Astrocyte (in vitro differentiated cells and primary cell): Measurements from ENCODE around the gene COL9A2. TPM values are rescaled to one million over a fixed set of nuclear protein-coding genes. Genes with fewer than 3 reads are reported as not detected.

Experiments
- DNase-seq: peaks from one replicate; pipeline ENCODE4 v3.0.0-alpha.2; 2010; ENCODE audit warnings: low read depth
- FAIRE-seq: peaks from 2 replicates; lab custom pipeline; 2011; peaks lifted over from hg19 to GRCh38; lab: Jason Lieb, UNC
- H2AFZ ChIP-seq: 2 replicates; pipeline ENCODE4 v1.6.0; 2012; ENCODE audit warnings: low read depth, low read length, inconsistent platforms
- H3K27ac ChIP-seq: 2 replicates; pipeline ENCODE4 v1.5.1; 2011; ENCODE audit warnings: low read depth, low read length, inconsistent platforms
- H3K27me3 ChIP-seq: 2 replicates; pipeline ENCODE4 v1.6.0; 2011; ENCODE audit warnings: low read length, inconsistent platforms; ENCODE audit not compliant: insufficient read depth
- H3K36me3 ChIP-seq: 2 replicates; pipeline ENCODE4 v1.5.1; 2011; ENCODE audit warnings: low read length, inconsistent platforms; ENCODE audit not compliant: insufficient read depth
- H3K4me1 ChIP-seq: 2 replicates; pipeline ENCODE4 v1.5.1; 2011; ENCODE audit warnings: low read length, inconsistent platforms; ENCODE audit not compliant: insufficient read depth
- H3K4me2 ChIP-seq: 2 replicates; pipeline ENCODE4 v1.6.0; 2012; ENCODE audit warnings: low read length, inconsistent platforms
- H3K4me3 ChIP-seq: 2 replicates; pipeline ENCODE4 v1.5.1; 2011; ENCODE audit warnings: low read depth, mild to moderate bottlenecking, low read length, inconsistent platforms; ENCODE audit not compliant: insufficient read depth
- H3K79me2 ChIP-seq: 2 replicates; pipeline ENCODE4 v1.6.0; 2012; ENCODE audit warnings: mild to moderate bottlenecking, low read length, inconsistent platforms; ENCODE audit not compliant: insufficient read depth
- H3K9ac ChIP-seq: 2 replicates; pipeline ENCODE4 v1.6.0; 2012; ENCODE audit warnings: mild to moderate bottlenecking, low read length, inconsistent platforms
- H3K9me3 ChIP-seq: 2 replicates; pipeline ENCODE4 v1.5.1; 2012; ENCODE audit warnings: low read depth, mild to moderate bottlenecking, low read length, inconsistent platforms; ENCODE audit not compliant: insufficient read depth
- H4K20me1 ChIP-seq: 2 replicates; pipeline ENCODE4 v1.6.0; 2012; ENCODE audit warnings: low read length, inconsistent platforms; ENCODE audit not compliant: insufficient read depth
- H3K27ac Mint-ChIP-seq: one replicate; pipeline ENCODE4 v1.8.0; 2021; ENCODE audit warnings: mild to moderate bottlenecking, mixed read lengths; ENCODE audit not compliant: unreplicated experiment
- H3K27me3 Mint-ChIP-seq: one replicate; pipeline ENCODE4 v1.8.0; 2021; ENCODE audit warnings: low read depth, mixed read lengths; ENCODE audit not compliant: unreplicated experiment
- H3K36me3 Mint-ChIP-seq: one replicate; pipeline ENCODE4 v1.8.0; 2021; ENCODE audit warnings: low read depth, mixed read lengths; ENCODE audit not compliant: unreplicated experiment
- H3K4me1 Mint-ChIP-seq: one replicate; pipeline ENCODE4 v1.8.0; 2021; ENCODE audit warnings: low read depth, mixed read lengths; ENCODE audit not compliant: unreplicated experiment
- H3K4me3 Mint-ChIP-seq: one replicate; pipeline ENCODE4 v1.8.0; 2021; ENCODE audit warnings: mild to moderate bottlenecking, moderate library complexity, mixed read lengths; ENCODE audit not compliant: unreplicated experiment
- H3K9me3 Mint-ChIP-seq: one replicate; pipeline ENCODE4 v1.8.0; 2021; ENCODE audit warnings: mild to moderate bottlenecking, mixed read lengths; ENCODE audit not compliant: unreplicated experiment
- CTCF ChIP-seq: IDR thresholded peaks from 2 replicates; pipeline ENCODE4 v1.5.1; 2011; ENCODE audit warnings: low read depth, mild to moderate bottlenecking, inconsistent platforms, low read length, moderate library complexity; ENCODE audit not compliant: insufficient read depth
- EZH2 ChIP-seq: IDR thresholded peaks from 2 replicates; pipeline ENCODE4 v1.6.1; 2012; ENCODE audit warnings: mild to moderate bottlenecking, low read length, inconsistent platforms; ENCODE audit not compliant: insufficient read depth
- total RNA-seq: library from RNA; stranded (reverse); gene quantifications from 2 replicates; pipeline ENCODE4 v1.2.1, GENCODE V29; 2021

COL9A2 gene
- total RNA-seq, 1 donor from 2014 or later, result 2.1 TPM

GRCh38 chr1:40308036-40308727, 8.9 kb downstream of the COL9A2 start:
- DNase-seq (no peak), FAIRE-seq (no peak)
- Mint-ChIP-seq H3K36me3 (peaks cover 3% of the 10 kb centered on the region), H3K9me3 (no peaks in the 10 kb centered on the region), H3K4me1 (no peaks in the 10 kb centered on the region), H3K4me3 (no peak overlapping the region), H3K27me3 (peaks cover 6% of the 10 kb centered on the region), H3K27ac (no peak overlapping the region)
- Histone ChIP-seq H3K36me3 (no peaks in the 10 kb centered on the region), H3K4me3 (no peak overlapping the region), H4K20me1 (no peaks in the 10 kb centered on the region), H2AFZ (no peak overlapping the region), H3K27ac (no peak overlapping the region), H3K79me2 (no peaks in the 10 kb centered on the region), H3K9ac (no peak overlapping the region), H3K27me3 (no peaks in the 10 kb centered on the region), H3K4me1 (no peaks in the 10 kb centered on the region), H3K9me3 (no peaks in the 10 kb centered on the region), H3K4me2 (no peak overlapping the region)
- TF ChIP-seq EZH2 (no peak), CTCF (no peak)

GRCh38 chr1:40307186-40307585, 9.9 kb downstream of the COL9A2 start:
- Histone ChIP-seq H3K9ac (no peak overlapping the region), H3K27me3 (no peaks in the 10 kb centered on the region), H3K27ac (no peak overlapping the region), H2AFZ (no peak overlapping the region), H3K4me3 (no peak overlapping the region), H4K20me1 (no peaks in the 10 kb centered on the region), H3K4me1 (no peaks in the 10 kb centered on the region), H3K4me2 (no peak overlapping the region), H3K79me2 (no peaks in the 10 kb centered on the region), H3K36me3 (no peaks in the 10 kb centered on the region), H3K9me3 (no peaks in the 10 kb centered on the region)
- TF ChIP-seq CTCF, result no peak
- no peak for TF ChIP-seq EZH2
- peaks cover 3% of the 10 kb centered on the region for H3K36me3 Mint-ChIP-seq
- DNase-seq, result no peak
- no peak overlapping the region for H3K4me3 Mint-ChIP-seq
- H3K9me3 Mint-ChIP-seq, result no peaks in the 10 kb centered on the region
- no peaks in the 10 kb centered on the region for H3K4me1 Mint-ChIP-seq
- H3K27ac Mint-ChIP-seq, result no peak overlapping the region
- H3K27me3 Mint-ChIP-seq, result peaks cover 6% of the 10 kb centered on the region
- FAIRE-seq, result no peak

GRCh38 chr1:40306296-40306695, 10.8 kb downstream of the COL9A2 start:
- DNase-seq (no peak), FAIRE-seq (no peak)
- Mint-ChIP-seq H3K36me3 (peaks cover 3% of the 10 kb centered on the region), H3K9me3 (no peaks in the 10 kb centered on the region), H3K27me3 (peaks cover 8% of the 10 kb centered on the region), H3K4me1 (no peaks in the 10 kb centered on the region), H3K4me3 (no peak overlapping the region), H3K27ac (no peak overlapping the region)
- H3K36me3 ChIP-seq, result no peaks in the 10 kb centered on the region
- no peaks in the 10 kb centered on the region for H3K4me1 ChIP-seq
- no peaks in the 10 kb centered on the region for H3K27me3 ChIP-seq
- no peak for TF ChIP-seq CTCF
- TF ChIP-seq EZH2, result no peak
- H3K9ac ChIP-seq, result no peak overlapping the region
- H3K4me2 ChIP-seq, result no peak overlapping the region
- no peaks in the 10 kb centered on the region for H3K79me2 ChIP-seq
- no peaks in the 10 kb centered on the region for H4K20me1 ChIP-seq
- H2AFZ ChIP-seq, result no peak overlapping the region
- no peak overlapping the region for H3K4me3 ChIP-seq
- H3K9me3 ChIP-seq, result no peaks in the 10 kb centered on the region
- H3K27ac ChIP-seq, result no peak overlapping the region
